HEK293 (cell line): Measurements from ENCODE around the gene MRPL55.

ENCODE experiments used
- BCL11B ChIP-seq: fragments of 450-650 bp; formaldehyde crosslinking; IDR thresholded peaks from 2 replicates; pipeline ENCODE4 v1.5.1; 2016; ENCODE audit warnings: low read depth, missing biosample characterization, missing genetic modification characterization
- EGR2 ChIP-seq: fragments of 450-650 bp; formaldehyde crosslinking; IDR thresholded peaks from 2 replicates; pipeline ENCODE4 v1.5.1; 2016; ENCODE audit warnings: low read depth, missing biosample characterization, missing genetic modification characterization
- GLIS1 ChIP-seq: fragments of 450-650 bp; formaldehyde crosslinking; IDR thresholded peaks from 2 replicates; pipeline ENCODE4 v1.5.1; 2016; ENCODE audit warnings: missing biosample characterization, missing genetic modification characterization
- HOXA7 ChIP-seq: sonication (generic); formaldehyde crosslinking; IDR thresholded peaks from 2 replicates; pipeline ENCODE4 v1.8.1; 2022; ENCODE audit warnings: missing genetic modification reagents, borderline replicate concordance
- KLF7 ChIP-seq: fragments of 450-650 bp; formaldehyde crosslinking; IDR thresholded peaks from 2 replicates; pipeline ENCODE4 v1.5.1; 2016; ENCODE audit warnings: missing biosample characterization, missing genetic modification characterization, borderline replicate concordance
- MZF1 ChIP-seq: fragments of 450-650 bp; formaldehyde crosslinking; IDR thresholded peaks from 2 replicates; pipeline ENCODE4 v1.5.1; 2017; ENCODE audit warnings: missing biosample characterization, missing genetic modification characterization, borderline replicate concordance
- OVOL3 ChIP-seq: fragments of 450-650 bp; formaldehyde crosslinking; IDR thresholded peaks from 2 replicates; pipeline ENCODE4 v1.5.1; 2016; ENCODE audit warnings: missing biosample characterization, missing genetic modification characterization
- RBAK ChIP-seq: fragments of 450-650 bp; formaldehyde crosslinking; IDR thresholded peaks from 2 replicates; pipeline ENCODE4 v1.5.1; 2016; ENCODE audit warnings: missing biosample characterization, missing genetic modification characterization
- SALL2 ChIP-seq: fragments of 450-650 bp; formaldehyde crosslinking; IDR thresholded peaks from 2 replicates; pipeline ENCODE4 v1.5.0; 2017; ENCODE audit warnings: missing biosample characterization, mild to moderate bottlenecking, missing genetic modification characterization, borderline replicate concordance
- SP3 ChIP-seq: fragments of 450-650 bp; formaldehyde crosslinking; IDR thresholded peaks from 2 replicates; pipeline ENCODE4 v1.5.1; 2016; ENCODE audit warnings: missing biosample characterization, missing genetic modification characterization
- WT1 ChIP-seq: fragments of 450-650 bp; formaldehyde crosslinking; IDR thresholded peaks from 2 replicates; pipeline ENCODE4 v1.5.1; 2016; ENCODE audit warnings: missing biosample characterization, missing genetic modification characterization
- YY2 ChIP-seq: fragments of 450-650 bp; formaldehyde crosslinking; IDR thresholded peaks from 2 replicates; pipeline ENCODE4 v1.5.1; 2016; ENCODE audit warnings: missing biosample characterization, missing genetic modification characterization
- ZBTB1 ChIP-seq: fragments of 450-650 bp; formaldehyde crosslinking; IDR thresholded peaks from 2 replicates; pipeline ENCODE4 v1.5.1; 2016; ENCODE audit warnings: missing biosample characterization, missing genetic modification characterization
- ZBTB17 ChIP-seq: fragments of 450-650 bp; formaldehyde crosslinking; IDR thresholded peaks from 2 replicates; pipeline ENCODE4 v1.5.1; 2016; ENCODE audit warnings: missing biosample characterization, missing genetic modification characterization
- ZBTB48 ChIP-seq: fragments of 450-650 bp; formaldehyde crosslinking; IDR thresholded peaks from 2 replicates; pipeline ENCODE4 v1.5.1; 2016; ENCODE audit warnings: missing biosample characterization, missing genetic modification characterization
- ZNF112 ChIP-seq: fragments of 450-650 bp; formaldehyde crosslinking; IDR thresholded peaks from 2 replicates; pipeline ENCODE4 v1.5.0; 2017; ENCODE audit warnings: missing biosample characterization, missing genetic modification characterization
- ZNF114 ChIP-seq: fragments of 450-650 bp; formaldehyde crosslinking; IDR thresholded peaks from 2 replicates; pipeline ENCODE4 v1.5.0; 2017; ENCODE audit warnings: missing biosample characterization, missing genetic modification characterization
- ZNF138 ChIP-seq: fragments of 450-650 bp; formaldehyde crosslinking; IDR thresholded peaks from 2 replicates; pipeline ENCODE4 v1.5.1; 2016; ENCODE audit warnings: missing biosample characterization, missing genetic modification characterization, borderline replicate concordance
- ZNF223 ChIP-seq: fragments of 450-650 bp; formaldehyde crosslinking; IDR thresholded peaks from 2 replicates; pipeline ENCODE4 v1.5.1; 2016; ENCODE audit warnings: missing biosample characterization, missing genetic modification characterization
- ZNF239 ChIP-seq: fragments of 450-650 bp; formaldehyde crosslinking; IDR thresholded peaks from 2 replicates; pipeline ENCODE4 v1.5.1; 2016; ENCODE audit warnings: missing biosample characterization, missing genetic modification characterization
- ZNF24 ChIP-seq: fragments of 450-650 bp; formaldehyde crosslinking; IDR thresholded peaks from 2 replicates; pipeline ENCODE4 v1.5.1; 2016; ENCODE audit warnings: missing biosample characterization, missing genetic modification characterization
- ZNF350 ChIP-seq: fragments of 450-650 bp; formaldehyde crosslinking; IDR thresholded peaks from 2 replicates; pipeline ENCODE4 v1.5.0; 2017; ENCODE audit warnings: missing biosample characterization, mild to moderate bottlenecking, missing genetic modification characterization
- ZNF366 ChIP-seq: fragments of 450-650 bp; formaldehyde crosslinking; conservative IDR thresholded peaks from 2 replicates; pipeline ENCODE4 v1.5.1; 2016; ENCODE audit warnings: missing biosample characterization, missing genetic modification characterization
- ZNF391 ChIP-seq: fragments of 450-650 bp; formaldehyde crosslinking; IDR thresholded peaks from 2 replicates; pipeline ENCODE4 v1.5.1; 2016; ENCODE audit warnings: low read depth, missing biosample characterization, missing genetic modification characterization, borderline replicate concordance
- ZNF514 ChIP-seq: fragments of 450-650 bp; formaldehyde crosslinking; IDR thresholded peaks from 2 replicates; pipeline ENCODE4 v1.5.1; 2016; ENCODE audit warnings: missing biosample characterization, missing genetic modification characterization
- ZNF571 ChIP-seq: fragments of 450-650 bp; formaldehyde crosslinking; IDR thresholded peaks from 2 replicates; pipeline ENCODE4 v1.5.0; 2017; ENCODE audit warnings: missing biosample characterization, missing genetic modification characterization
- ZNF600 ChIP-seq: fragments of 450-650 bp; formaldehyde crosslinking; IDR thresholded peaks from 2 replicates; pipeline ENCODE4 v1.5.1; 2016; ENCODE audit warnings: missing biosample characterization, missing genetic modification characterization
- ZNF654 ChIP-seq: fragments of 450-650 bp; formaldehyde crosslinking; IDR thresholded peaks from 2 replicates; pipeline ENCODE4 v1.5.1; 2016; ENCODE audit warnings: low read depth, missing biosample characterization, missing genetic modification characterization
- ZNF792 ChIP-seq: fragments of 450-650 bp; formaldehyde crosslinking; IDR thresholded peaks from 2 replicates; pipeline ENCODE4 v1.5.1; 2016; ENCODE audit warnings: missing biosample characterization, missing genetic modification characterization
- ZNF837 ChIP-seq: fragments of 450-650 bp; formaldehyde crosslinking; IDR thresholded peaks from 2 replicates; pipeline ENCODE4 v1.5.1; 2016; ENCODE audit warnings: missing biosample characterization, missing genetic modification characterization
- ZSCAN23 ChIP-seq: fragments of 450-650 bp; formaldehyde crosslinking; IDR thresholded peaks from 2 replicates; pipeline ENCODE4 v1.5.1; 2016; ENCODE audit warnings: missing biosample characterization, missing genetic modification characterization
- TF ChIP-seq, protein P1 (sequence below): fragments of 450-650 bp; formaldehyde crosslinking; IDR thresholded peaks from 2 replicates; pipeline ENCODE4 v1.5.1; 2016; ENCODE audit warnings: missing biosample characterization, missing genetic modification characterization
- TF ChIP-seq, protein P2 (sequence below): fragments of 450-650 bp; formaldehyde crosslinking; IDR thresholded peaks from 2 replicates; pipeline ENCODE4 v1.5.1; 2016; ENCODE audit warnings: missing biosample characterization, missing genetic modification characterization
- TF ChIP-seq, protein P3 (sequence below): fragments of 450-650 bp; formaldehyde crosslinking; IDR thresholded peaks from 2 replicates; pipeline ENCODE4 v1.5.1; 2016; ENCODE audit warnings: missing biosample characterization, missing genetic modification characterization

MRPL55 gene

GRCh38 chr1:228109073-228109961 lies at the start of gene MRPL55 (continued):
- TF ChIP-seq, protein P1, sequence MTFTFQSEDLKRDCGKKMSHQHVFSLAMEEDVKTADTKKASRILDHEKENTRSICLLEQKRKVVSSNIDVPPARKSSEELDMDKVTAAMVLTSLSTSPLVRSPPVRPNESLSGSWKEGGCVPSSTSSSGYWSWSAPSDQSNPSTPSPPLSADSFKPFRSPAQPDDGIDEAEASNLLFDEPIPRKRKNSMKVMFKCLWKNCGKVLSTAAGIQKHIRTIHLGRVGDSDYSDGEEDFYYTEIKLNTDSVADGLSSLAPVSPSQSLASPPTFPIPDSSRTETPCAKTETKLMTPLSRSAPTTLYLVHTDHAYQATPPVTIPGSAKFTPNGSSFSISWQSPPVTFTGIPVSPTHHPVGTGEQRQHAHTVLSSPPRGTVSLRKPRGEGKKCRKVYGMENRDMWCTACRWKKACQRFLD (tag by site-specific recombination), result no peak
- TF ChIP-seq, protein P2, sequence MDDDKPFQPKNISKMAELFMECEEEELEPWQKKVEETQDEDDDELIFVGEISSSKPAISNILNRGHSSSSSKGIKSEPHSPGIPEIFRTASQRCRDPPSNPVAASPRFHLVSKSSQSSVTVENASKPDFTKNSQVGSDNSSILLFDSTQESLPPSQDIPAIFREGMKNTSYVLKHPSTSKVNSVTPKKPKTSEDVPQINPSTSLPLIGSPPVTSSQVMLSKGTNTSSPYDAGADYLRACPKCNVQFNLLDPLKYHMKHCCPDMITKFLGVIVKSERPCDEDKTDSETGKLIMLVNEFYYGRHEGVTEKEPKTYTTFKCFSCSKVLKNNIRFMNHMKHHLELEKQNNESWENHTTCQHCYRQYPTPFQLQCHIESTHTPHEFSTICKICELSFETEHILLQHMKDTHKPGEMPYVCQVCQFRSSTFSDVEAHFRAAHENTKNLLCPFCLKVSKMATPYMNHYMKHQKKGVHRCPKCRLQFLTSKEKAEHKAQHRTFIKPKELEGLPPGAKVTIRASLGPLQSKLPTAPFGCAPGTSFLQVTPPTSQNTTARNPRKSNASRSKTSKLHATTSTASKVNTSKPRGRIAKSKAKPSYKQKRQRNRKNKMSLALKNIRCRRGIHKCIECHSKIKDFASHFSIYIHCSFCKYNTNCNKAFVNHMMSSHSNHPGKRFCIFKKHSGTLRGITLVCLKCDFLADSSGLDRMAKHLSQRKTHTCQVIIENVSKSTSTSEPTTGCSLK (tag by site-specific recombination), result no peak
- no peak for TF ChIP-seq ZNF366 (tag by site-specific recombination)
- peak; percentile 52; the same call in 1 of the 2 replicates for TF ChIP-seq OVOL3
- peak; percentile 85 for TF ChIP-seq ZBTB48 (tag by site-specific recombination)
- TF ChIP-seq ZBTB17 (tag by site-specific recombination), result peak; percentile 82
- TF ChIP-seq ZNF571 (tag by site-specific recombination), result no peak
- TF ChIP-seq ZBTB1 (tag by site-specific recombination), result no peak
- no peak for TF ChIP-seq ZNF138 (tag by site-specific recombination)
- no peak for TF ChIP-seq ZNF350 (tag by site-specific recombination)
- no peak for TF ChIP-seq ZNF654 (tag by site-specific recombination)
- TF ChIP-seq ZNF837 (tag by site-specific recombination), result 0 out of 2 replicates have a peak, but pooled peaks have one; percentile 48
- peak; percentile 86; the same call in 1 of the 2 replicates for TF ChIP-seq ZNF391 (tag by site-specific recombination)
- TF ChIP-seq ZNF239 (tag by site-specific recombination), result peak; percentile 44; the same call in 1 of the 2 replicates
- 0 out of 2 replicates have a peak, but pooled peaks have one; percentile 10 for TF ChIP-seq ZNF223 (tag by site-specific recombination)
- peak; percentile 83 for TF ChIP-seq ZNF600 (tag by site-specific recombination)
- no peak for TF ChIP-seq ZNF514 (tag by site-specific recombination)
- TF ChIP-seq ZNF792 (tag by site-specific recombination), result 0 out of 2 replicates have a peak, but pooled peaks have one; percentile 13
- TF ChIP-seq SALL2, result no peak
- TF ChIP-seq MZF1 (tag by site-specific recombination), result peak; percentile 73; the same call in 1 of the 2 replicates
- peak; percentile 96 for TF ChIP-seq WT1 (tag by site-specific recombination)
- no peak for TF ChIP-seq ZNF112
- TF ChIP-seq ZNF114, result no peak
- TF ChIP-seq, protein P3, sequence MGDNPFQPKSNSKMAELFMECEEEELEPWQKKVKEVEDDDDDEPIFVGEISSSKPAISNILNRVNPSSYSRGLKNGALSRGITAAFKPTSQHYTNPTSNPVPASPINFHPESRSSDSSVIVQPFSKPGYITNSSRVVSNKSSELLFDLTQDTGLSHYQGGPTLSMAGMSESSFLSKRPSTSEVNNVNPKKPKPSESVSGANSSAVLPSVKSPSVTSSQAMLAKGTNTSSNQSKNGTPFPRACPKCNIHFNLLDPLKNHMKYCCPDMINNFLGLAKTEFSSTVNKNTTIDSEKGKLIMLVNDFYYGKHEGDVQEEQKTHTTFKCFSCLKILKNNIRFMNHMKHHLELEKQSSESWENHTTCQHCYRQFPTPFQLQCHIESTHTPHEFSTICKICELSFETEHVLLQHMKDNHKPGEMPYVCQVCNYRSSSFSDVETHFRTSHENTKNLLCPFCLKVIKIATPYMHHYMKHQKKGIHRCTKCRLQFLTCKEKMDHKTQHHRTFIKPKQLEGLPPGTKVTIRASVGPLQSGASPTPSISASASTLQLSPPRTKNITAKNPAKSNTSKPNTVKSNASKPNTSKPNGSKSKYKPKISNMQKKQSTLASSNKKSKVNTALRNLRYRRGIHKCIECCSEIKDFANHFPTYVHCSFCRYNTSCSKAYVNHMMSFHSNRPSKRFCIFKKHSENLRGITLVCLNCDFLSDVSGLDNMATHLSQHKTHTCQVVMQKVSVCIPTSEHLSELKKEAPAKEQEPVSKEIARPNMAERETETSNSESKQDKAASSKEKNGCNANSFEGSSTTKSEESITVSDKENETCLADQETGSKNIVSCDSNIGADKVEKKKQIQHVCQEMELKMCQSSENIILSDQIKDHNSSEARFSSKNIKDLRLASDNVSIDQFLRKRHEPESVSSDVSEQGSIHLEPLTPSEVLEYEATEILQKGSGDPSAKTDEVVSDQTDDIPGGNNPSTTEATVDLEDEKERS (tag by site-specific recombination), result no peak
- peak; percentile 89; the same call in 1 of the 2 replicates for TF ChIP-seq ZSCAN23 (tag by site-specific recombination)
- peak; percentile 58 for TF ChIP-seq ZNF24 (tag by site-specific recombination)
- peak; percentile 100 for TF ChIP-seq SP3 (tag by site-specific recombination)
- TF ChIP-seq RBAK (tag by site-specific recombination), result no peak
- TF ChIP-seq KLF7 (tag by site-specific recombination), result peak; percentile 86; the same call in 1 of the 2 replicates
- TF ChIP-seq YY2 (tag by site-specific recombination), result 0 out of 2 replicates have a peak, but pooled peaks have one; percentile 69
- TF ChIP-seq EGR2, result peak; percentile 97
- peak; percentile 96 for TF ChIP-seq GLIS1
- TF ChIP-seq BCL11B (tag by site-specific recombination), result peak; percentile 96
- no peak for TF ChIP-seq HOXA7 (CRISPR knock-in tag)
